Left colon (tissue), 2 donors: ENCODE measurements around the gene EIF4A2. TPM values are rescaled to one million over a fixed set of nuclear protein-coding genes. Genes with fewer than 3 reads are reported as not detected.
"Not testable (repeated sequence)": the region's sequence is repeated elsewhere in the genome, so short reads cannot be mapped to it uniquely, and the experiment has no call there.

Experiments used
- ATAC-seq: fragments of 200-7000 bp; cut with Tn5 transposase; one replicate; pipeline ENCODE4 v1.9.1; 2020; ENCODE audit warnings: mild to moderate bottlenecking, moderate library complexity
- DNase-seq, 2 donors: peaks; one replicate each; pipeline ENCODE4 v3.0.0-alpha.2; 2020
- intact Hi-C, 2 donors: fragments of 100-400 bp; cut with DNase I in 1 of 2; cut with micrococcal nuclease in 1 of 2; formaldehyde crosslinking; loops; one replicate each; pipeline versions ENCODE4 v1.11.2 to v1.14.0; 2022; cut with DNase I, micrococcal nuclease
- total RNA-seq, 2 donors: library from RNA; stranded (reverse); fragmentation: NEBNext Ultra II Directional; extraction: Animal tissue kit (Norgen Biotek cat#: 25700); gene quantifications; one replicate each; pipeline ENCODE4 v1.2.1, GENCODE V29; 2021
- donor health status: DM: no; HTN: no; CAD: no.
- donor health status: DM: yes; HTN: yes; CAD: no.

Gene EIF4A2
- total RNA-seq, 2 donors from 2014 or later: 214 to 343 TPM

DNA sequence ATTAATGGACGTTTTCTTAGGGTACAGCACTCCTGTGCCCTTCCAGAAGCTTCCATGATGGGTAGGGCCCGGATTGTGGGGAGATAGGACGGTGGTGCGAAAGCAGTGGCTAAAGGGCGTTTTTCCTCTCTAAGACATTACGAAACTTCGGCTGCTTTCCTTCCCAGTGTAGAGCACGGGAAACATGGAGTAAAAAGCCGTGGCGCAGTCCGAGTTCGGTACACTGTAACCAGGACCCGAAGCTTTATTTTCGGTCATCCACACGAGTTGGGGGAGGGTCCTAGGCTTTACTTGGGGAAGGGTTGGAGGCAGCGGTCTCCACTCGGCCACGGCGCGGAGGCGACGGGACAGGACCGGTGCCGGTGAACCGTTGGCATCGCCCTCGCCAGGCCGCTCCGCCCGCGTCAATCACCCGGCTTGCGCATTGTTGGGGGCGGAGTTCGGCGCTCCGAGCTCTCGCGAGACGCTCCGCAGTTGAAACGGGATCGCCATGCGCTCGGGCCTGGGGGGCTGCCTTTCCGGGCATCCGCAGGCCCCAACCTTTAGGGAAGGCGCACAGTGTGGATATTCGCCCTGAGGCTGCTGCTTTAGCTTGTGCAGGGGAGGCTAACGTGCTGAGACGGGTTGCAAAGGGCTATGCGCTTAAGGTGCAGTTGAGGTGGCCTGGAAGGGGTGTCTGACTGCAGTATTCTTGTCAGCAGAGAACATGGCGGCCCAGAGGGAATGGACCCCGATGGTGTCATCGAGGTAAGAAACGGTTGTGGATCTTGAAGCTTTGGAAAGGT lies 546 bp downstream of the EIF4A2 start:
- DNase-seq (peak; percentile 85 to 92), ATAC-seq (peak; percentile 83)
- intact Hi-C loops: no loop called here

DNA sequence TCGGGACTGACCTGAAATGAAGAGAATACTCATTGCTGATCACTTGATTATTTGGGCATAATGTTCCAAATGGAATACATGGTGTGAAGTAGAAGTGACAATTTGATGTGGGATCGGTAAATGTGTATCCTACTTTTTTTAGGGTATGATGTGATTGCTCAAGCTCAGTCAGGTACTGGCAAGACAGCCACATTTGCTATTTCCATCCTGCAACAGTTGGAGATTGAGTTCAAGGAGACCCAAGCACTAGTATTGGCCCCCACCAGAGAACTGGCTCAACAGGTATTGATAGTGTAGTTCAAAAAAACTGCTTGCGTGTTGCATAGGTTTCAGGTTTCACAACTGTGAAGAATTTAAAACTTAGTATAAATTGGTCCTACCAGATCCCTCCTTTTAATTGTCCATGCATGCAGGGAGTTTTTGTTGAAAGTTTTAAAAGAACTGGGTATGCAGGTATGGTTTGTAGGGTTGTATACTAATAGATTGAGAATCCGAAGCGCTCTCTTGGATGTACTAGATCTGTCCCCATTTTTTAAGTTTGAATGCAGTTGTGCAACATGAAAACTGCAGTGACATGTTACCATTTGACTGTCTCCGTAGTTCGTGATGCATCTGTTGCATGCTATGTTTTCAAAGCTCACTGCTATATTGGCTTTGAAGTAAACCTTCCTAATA lies 1.6 kb downstream of the EIF4A2 start:
- intact Hi-C loops: no loop called here
- DNase-seq (no peak), ATAC-seq (no peak)

DNA sequence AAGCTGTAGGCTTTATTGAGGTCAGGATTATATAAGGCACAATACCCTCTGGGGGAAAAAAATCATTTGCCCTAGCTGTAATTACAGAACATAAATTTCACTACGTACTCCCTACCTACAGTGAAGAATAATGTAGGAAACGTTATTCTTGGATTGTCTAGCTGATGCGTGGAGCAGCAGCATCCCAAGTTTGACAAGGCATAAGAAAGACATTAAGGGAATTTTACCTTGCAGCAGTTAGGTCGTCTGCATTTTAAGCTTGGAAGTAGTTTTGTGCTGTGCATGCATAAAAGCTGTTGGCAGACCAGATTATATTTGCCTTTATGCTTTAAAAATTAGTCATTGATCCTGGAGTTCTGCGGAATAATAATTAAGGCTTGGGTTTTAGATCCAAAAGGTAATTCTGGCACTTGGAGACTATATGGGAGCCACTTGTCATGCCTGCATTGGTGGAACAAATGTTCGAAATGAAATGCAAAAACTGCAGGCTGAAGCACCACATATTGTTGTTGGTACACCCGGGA lies 2.2 kb downstream of the EIF4A2 start:
- intact Hi-C loops: no loop called here
- no peak for ATAC-seq
- DNase-seq: no peak

DNA sequence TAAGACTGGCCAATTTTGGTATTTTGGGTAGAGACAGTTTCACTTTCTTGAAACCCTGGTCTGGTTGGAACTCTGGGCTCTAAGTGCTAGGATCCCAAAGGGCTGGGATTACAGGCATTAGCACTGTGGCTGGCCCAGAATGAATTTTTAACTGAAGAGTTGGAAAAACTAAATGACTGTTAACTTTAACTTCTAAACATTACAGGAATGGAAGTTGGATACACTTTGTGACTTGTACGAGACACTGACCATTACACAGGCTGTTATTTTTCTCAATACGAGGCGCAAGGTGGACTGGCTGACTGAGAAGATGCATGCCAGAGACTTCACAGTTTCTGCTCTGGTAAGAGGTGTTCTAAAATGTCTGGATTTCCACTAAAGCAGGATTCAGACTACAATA lies 3.5 kb downstream of the EIF4A2 start:
- DNase-seq: no peak
- no peak for ATAC-seq
- intact Hi-C loops: no loop called here

DNA sequence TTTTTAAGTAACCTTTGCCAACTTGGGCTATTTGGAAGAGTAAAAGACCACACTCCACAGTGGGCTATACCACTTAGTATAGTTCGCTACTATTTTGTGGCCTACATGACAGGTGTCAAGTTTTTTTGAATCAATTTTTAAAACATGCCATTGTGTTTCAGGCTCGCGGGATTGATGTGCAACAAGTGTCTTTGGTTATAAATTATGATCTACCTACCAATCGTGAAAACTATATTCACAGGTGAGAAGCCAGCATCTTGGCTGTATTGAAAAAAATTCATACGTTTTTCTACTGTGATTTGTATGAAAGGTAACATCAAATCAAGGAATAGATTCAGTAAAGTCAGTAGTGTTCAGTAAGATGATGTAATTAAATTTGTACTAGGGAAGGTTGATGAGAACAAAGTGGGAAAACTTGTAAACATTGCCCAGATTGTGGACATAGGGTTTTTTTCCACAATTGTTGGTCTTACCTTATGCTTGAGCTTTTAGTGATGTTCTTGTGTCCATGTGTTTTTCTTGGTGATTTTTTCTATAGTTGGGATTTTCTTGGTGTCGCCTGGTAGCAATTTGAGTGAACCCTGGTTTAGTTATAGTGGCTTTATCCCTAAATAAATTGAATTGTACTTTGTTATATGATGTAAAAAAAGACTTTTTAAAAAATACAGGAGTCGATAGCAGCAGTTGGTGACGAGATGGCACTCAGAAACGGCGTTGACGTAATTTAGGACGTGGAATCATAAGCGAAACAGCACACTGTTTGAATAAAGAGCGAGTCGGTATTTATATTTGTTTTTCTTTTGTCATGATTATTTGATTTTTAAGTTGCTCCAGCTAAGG lies 4.5 kb downstream of the EIF4A2 start:
- ATAC-seq: no peak

DNA sequence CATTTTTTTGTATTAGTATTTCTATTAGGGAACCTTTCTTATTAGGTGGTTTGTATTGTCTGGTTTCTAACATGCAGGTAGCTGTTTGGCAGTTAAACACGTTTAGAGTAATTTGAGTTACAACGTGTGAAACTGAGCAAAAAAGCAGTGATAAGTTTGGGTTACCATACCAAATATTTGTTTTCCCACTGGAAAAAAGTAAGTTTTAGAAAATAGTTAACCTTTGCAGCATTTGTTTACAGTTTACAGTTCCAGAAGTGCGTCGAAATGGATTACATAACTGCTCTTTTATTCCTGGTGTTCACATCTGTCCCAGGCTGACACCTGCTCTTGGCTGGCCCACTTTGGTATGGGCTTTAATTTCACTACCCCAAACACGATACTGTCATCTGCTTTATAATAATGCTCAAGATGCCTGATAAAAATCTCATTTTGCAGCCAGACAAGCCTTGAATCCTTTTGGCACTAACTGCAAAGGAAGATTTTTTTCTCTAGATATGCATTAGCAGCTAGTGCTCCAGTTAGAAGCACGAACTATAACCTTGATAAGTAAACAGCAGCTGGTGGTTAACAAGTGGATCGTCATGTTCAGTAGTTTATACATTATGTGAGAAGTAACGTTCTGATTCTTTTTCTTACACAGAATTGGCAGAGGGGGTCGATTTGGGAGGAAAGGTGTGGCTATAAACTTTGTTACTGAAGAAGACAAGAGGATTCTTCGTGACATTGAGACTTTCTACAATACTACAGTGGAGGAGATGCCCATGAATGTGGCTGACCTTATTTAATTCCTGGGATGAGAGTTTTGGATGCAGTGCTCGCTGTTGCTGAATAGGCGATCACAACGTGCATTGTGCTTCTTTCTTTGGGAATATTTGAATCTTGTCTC lies 5.3 kb downstream of the EIF4A2 start:
- ATAC-seq (no peak), DNase-seq (no peak)
- intact Hi-C loops: no loop called here

More for the DNA sequence above, 4.5 kb downstream of the EIF4A2 start:
- DNase-seq: no peak
- intact Hi-C loops: no loop called here

DNA sequence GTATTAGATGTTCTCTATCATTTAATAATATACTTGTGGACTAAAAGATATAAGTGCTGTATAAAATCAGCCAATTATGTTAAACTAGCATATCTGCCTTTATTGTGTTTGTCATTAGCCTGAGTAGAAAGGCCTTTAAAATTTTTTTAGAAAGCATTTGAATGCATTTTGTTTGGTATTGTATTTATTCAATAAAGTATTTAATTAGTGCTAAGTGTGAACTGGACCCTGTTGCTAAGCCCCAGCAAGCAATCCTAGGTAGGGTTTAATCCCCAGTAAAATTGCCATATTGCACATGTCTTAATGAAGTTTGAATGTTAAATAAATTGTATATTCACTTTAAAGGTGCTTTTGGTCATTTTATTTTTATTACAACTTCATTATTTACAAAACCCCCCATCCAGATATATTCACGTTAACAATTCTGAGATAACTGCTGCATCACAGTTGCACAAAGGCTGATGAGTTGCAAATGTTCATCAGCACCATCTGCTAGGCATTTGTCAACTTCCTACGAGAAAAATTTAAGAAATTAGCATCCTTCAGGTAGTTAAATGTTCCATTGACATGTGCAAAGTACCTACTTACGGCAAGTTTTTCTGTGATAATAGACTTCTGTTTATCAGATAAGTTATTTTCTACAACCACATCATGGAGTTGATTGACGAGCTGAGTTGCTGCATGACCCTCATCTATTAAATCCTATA lies 6.3 kb downstream of the EIF4A2 start:
- peak; percentile 1 for ATAC-seq
- intact Hi-C loops: no loop called here

DNA sequence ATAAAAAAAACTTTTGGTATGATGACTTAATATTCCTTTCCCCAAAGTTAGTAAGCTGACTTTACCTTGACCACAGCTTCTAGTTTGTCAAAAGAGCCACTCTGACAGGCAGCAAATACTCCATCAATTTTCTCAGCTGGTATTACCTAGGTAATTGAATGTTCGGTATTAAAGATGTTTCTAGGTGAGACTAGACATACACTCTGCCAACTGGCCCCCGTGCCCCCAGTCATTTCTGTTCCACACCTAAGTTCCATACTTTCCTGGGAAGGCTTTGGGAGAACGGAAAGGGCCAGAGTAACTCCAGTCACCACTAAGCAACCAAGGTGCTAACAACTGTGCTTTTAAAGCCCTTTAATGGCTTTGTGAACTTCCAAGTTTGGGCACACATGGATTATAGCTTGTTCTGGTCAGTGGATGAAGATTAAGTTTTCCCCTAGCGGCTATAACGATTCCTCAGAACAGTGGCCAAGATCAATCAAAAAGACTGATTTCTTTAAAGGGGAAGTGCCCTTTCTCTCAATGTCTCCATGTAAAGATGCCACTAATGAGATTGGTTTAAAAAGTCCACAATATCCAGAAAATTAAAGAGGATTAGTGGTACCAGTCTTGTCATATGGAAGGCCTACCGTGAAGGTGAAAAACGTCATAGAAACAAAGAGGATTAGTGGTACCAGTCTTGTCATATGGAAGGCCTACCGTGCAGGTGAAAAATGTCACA lies 7.0 kb downstream of the EIF4A2 start:
- DNase-seq: no peak
- peak; percentile 36 for ATAC-seq
- intact Hi-C loops: no loop called here

More for the DNA sequence above, 6.3 kb downstream of the EIF4A2 start:
- DNase-seq: no peak

DNA sequence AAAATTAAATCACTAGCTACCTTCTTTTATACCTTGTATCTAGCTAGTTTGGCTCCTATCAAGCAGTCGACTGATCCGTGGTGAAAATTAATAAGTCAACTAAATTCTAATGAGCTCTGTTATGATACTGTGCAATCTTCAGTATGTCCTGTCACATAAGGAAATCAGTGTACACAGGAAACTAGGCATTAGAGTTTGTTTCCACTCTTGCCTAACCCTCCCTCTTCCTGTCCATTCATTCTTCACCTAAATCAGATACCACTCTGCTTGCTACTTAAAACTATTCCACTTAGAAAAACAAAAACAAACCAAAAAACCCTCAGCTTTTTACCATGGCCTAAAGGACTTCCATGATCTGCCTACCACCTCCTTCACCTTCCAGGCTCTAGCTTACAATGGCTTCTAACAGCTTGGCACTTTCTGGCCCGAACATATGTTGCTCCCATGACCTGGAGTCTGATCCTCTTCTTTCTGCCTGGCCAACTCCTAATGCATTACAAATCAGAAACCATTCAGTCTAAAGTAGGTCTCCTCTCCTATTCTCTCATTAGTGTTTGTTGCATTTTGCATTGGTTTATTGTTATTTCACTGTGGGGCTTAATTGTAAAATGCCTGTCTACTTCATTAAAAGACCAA lies 15.0 kb downstream of the EIF4A2 start:
- intact Hi-C loops: no loop called here
- no peak for ATAC-seq
- no peak for DNase-seq

DNA sequence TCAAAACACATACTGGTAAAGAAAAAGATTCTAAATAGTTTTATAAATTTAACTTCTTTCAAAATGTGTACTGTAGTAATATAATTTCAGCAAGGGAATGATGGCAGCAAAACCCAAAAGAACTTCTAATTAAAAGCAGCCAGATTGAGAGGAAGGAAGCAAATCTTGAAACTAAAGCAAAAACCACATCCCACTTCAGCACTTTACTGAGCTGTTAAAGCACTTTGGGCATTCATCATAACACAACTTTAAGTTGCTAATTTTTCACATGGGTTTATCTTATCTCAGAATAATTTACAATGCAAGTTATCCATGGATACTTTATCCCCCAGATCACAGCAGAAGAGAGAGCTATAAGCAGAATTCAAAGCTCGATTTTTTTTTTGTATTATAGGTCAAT lies 16.9 kb downstream of the EIF4A2 start:
- no peak for ATAC-seq
- DNase-seq: no peak
- intact Hi-C loops: no loop called here

DNA sequence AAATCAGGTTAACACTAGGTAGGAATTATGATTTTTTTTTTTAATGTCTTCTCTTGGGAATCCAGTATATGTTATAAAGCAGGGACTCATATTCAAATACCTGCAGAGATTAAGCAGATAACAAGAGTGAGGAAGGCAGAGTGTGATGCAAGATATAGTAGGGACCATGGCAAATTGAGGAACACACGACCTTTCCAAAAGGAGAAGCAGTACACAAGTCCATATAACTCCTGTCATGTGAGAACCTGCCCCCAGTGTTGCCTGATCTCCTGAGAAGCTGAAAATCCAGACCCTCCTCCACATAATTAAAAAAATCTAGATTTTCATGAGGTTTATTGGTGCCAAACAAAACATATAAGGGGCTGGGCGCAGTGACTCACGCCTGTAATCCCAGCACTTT lies 19.3 kb downstream of the EIF4A2 start:
- ATAC-seq (no peak), DNase-seq (no peak)
- intact Hi-C loops: no loop called here

DNA sequence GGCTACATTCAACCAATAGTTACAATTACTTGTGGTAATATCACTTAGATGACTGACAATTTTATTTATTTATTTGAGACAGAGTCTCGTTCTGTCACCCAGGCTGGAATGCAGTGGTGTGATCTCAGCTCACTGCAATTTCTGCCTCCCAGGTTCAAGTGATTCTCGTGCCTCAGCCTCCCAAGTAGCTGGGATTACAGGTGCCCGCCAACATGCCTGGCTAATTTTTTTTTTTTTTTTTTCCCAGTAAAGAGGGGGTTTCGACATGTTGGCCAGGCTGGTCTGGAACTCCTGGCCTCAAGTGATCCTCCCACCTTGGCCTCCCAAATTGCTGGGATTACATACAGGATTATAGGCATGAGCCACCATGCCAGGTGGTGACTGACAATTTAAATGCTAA lies 20.1 kb downstream of the EIF4A2 start:
- DNase-seq, intact Hi-C loops, ATAC-seq: not testable (repeated sequence)

DNA sequence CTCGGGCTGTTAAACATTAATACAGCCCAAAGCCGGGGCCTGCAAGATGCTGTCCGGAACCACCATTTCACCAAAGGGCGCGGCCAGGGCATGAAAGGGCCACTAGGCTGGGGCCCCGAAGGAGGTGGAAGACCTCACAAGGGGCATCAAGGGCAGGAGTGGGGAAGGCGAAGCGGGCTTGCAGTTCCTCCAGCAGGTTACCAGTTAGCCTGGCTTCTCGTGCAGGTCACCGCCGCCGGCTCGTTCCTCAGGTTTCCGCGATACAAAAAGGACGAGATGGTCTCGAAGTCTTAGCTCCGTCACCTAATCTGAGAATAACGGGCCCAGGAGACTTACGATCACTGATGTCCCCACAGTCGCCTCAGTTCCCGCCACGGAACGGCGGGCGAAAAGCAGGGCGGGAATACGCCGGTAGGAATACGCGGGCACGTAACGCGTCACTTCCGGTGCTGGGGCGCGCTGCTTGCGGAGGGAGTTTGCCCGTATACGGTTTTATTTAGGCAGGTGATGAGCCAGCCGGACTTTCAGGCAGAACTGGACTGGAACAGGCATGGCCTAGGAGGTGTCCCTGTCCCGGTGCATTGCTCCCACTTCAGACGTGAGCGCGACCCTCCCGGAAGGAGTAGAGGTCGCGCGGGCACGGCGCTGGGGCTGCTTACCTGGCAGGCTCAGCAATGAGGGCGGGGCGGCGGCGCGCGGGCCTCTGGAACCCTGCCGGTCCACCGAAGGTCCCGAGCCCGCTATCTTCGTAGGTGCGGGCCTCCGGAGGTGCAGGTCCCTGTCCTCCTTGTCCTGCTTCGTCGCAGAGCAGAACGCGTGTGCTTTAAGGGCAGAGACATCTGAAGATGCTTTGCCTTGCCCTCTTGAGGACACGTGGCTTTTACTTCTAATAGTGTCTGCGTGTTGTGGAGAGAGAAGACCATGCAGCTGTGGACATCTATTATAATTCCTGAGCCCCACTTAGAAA lies 23.0 kb downstream of the EIF4A2 start, which contains the start of gene RFC4:
TSS of gene RFC4 (minus strand) at position 394 of the 967 bp plus-strand sequence. CDS start 1,769 bp downstream, outside the sequence.
- peak; percentile 99 for ATAC-seq
- intact Hi-C loops: no loop called here

DNA sequence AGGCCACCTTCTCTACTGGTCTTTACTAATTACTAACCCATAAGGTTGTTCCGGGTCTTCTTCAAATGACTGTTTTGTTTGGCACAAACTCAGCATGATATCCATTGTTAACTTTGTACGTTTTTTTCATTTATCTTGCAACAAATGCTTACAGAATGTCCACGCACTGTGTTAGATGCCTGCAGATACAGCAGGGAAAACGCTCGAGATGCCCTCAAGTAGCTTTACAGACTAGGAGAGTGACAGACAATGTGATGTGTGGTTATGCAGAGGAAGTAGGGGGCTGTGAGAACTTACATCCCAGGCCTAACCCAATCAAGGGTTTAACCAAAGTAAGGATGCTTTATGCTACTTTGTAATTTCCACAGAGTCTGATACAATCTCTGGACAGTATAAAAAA lies 23.9 kb downstream of the EIF4A2 start:
- intact Hi-C loops: no loop called here
- no peak for DNase-seq
- ATAC-seq: no peak

More for the DNA sequence above, 23.0 kb downstream of the EIF4A2 start, which contains the start of gene RFC4:
- DNase-seq: peak; percentile 83 to 93

DNA sequence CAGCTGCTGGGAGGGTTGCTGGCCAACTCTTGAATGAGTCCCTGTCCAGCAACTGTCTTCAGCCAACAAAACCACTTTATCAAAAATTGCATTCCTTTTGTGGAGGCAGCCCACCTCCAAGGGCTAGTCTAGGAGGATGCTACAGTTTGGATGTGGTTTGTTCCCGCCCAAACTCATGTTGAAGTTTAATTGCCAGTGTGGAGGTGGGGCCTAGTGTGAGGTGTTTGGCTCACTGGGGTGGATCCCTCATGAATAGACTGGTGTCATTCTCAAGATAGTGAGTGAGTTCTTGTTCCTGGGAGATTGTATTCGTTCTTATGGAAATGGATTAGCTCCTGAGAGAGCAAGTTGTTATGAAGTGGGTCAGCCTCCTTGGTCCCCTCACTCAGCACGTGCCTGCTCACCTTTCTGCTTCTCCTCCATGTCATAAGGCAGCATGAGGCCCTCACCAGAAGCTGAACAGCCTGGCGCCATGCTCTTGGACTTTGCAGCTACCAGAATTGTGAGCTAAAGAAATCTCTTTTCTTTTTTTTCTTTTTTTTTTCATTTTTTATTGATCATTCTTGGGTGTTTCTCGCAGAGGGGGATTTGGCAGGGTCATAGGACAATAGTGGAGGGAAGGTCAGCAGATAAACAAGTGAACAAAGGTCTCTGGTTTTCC lies 27.1 kb downstream of the EIF4A2 start:
- DNase-seq (no peak), ATAC-seq (no peak)
- intact Hi-C loops: no loop called here
